Neural progenitor cell (in vitro differentiated cells): ENCODE results near the gene ASTN2. TPM values are rescaled to one million over a fixed set of nuclear protein-coding genes. Genes with fewer than 3 reads are reported as not detected.

Experiments used
- DNase-seq: peaks from one replicate; pipeline ENCODE4 v3.0.0-alpha.2; 2016; ENCODE audit warnings: low spot score
- H2AFZ ChIP-seq: fragments of 200-600 bp; sonication (generic); replicated peaks from 2 replicates; pipeline ENCODE4 v1.6.1; 2016; ENCODE audit warnings: antibody characterized with exemption
- H3F3A ChIP-seq: fragments of 200-600 bp; sonication (generic); 2 replicates; pipeline ENCODE4 v1.6.1; 2016; ENCODE audit warnings: antibody characterized with exemption, low read depth
- H3K27ac ChIP-seq: fragments of 200-600 bp; sonication (generic); 2 replicates; pipeline ENCODE4 v1.5.1; 2016; ENCODE audit warnings: mild to moderate bottlenecking
- H3K27me3 ChIP-seq: fragments of 200-600 bp; sonication (generic); 2 replicates; pipeline ENCODE4 v1.6.1; 2016; ENCODE audit warnings: mild to moderate bottlenecking, moderate library complexity
- H3K36me3 ChIP-seq: fragments of 200-600 bp; sonication (generic); 2 replicates; pipeline ENCODE4 v1.5.1; 2016
- H3K4me1 ChIP-seq: fragments of 200-600 bp; sonication (generic); 2 replicates; pipeline ENCODE4 v1.6.1; 2016; ENCODE audit warnings: mixed run types
- H3K4me2 ChIP-seq: fragments of 200-600 bp; sonication (generic); 2 replicates; pipeline ENCODE4 v1.6.1; 2016
- H3K4me3 ChIP-seq: fragments of 200-600 bp; sonication (generic); 2 replicates; pipeline ENCODE4 v1.5.1; 2016
- H3K79me2 ChIP-seq: fragments of 200-600 bp; sonication (generic); 2 replicates; pipeline ENCODE4 v1.6.1; 2016; ENCODE audit warnings: low read depth
- H3K9ac ChIP-seq: fragments of 200-600 bp; sonication (generic); 2 replicates; pipeline ENCODE4 v1.6.1; 2016
- H3K9me3 ChIP-seq: fragments of 200-600 bp; sonication (generic); 2 replicates; pipeline ENCODE4 v1.5.1; 2016; ENCODE audit warnings: low read depth
- H4K20me1 ChIP-seq: fragments of 200-600 bp; sonication (generic); 2 replicates; pipeline ENCODE4 v1.6.1; 2016; ENCODE audit warnings: low read depth
- H3K27ac Mint-ChIP-seq: 3 replicates; pipeline ENCODE4 v1.8.0; 2021; ENCODE audit warnings: mixed read lengths
- H3K27me3 Mint-ChIP-seq: 2 replicates; pipeline ENCODE4 v1.8.0; 2022; ENCODE audit warnings: low read depth, mild to moderate bottlenecking, inconsistent platforms, moderate library complexity, mixed read lengths; ENCODE audit not compliant: insufficient read depth
- H3K36me3 Mint-ChIP-seq: 3 replicates; pipeline ENCODE4 v1.8.0; 2021; ENCODE audit warnings: mixed read lengths
- H3K4me1 Mint-ChIP-seq: 3 replicates; pipeline ENCODE4 v1.8.0; 2021; ENCODE audit warnings: mixed read lengths
- H3K4me3 Mint-ChIP-seq: 3 replicates; pipeline ENCODE4 v1.8.0; 2021; ENCODE audit warnings: mild to moderate bottlenecking, moderate library complexity, mixed read lengths
- H3K9me3 Mint-ChIP-seq: 3 replicates; pipeline ENCODE4 v1.8.0; 2020; ENCODE audit warnings: mixed read lengths
- EZH2 ChIP-seq: fragments of 200-600 bp; sonication (generic); IDR thresholded peaks from 2 replicates; pipeline ENCODE4 v1.6.1; 2017; ENCODE audit warnings: antibody characterized with exemption, mild to moderate bottlenecking, moderate library complexity
- EZH2phosphoT487 ChIP-seq: fragments of 200-600 bp; sonication (generic); IDR thresholded peaks from 2 replicates; pipeline ENCODE4 v1.6.1; 2017; ENCODE audit warnings: antibody characterized with exemption
- total RNA-seq: library from RNA; depleted of rRNA; stranded (reverse); fragments of >200 nt; gene quantifications from 2 replicates; pipeline ENCODE4 v1.2.3, GENCODE V29; 2015; ENCODE audit warnings: low replicate concordance
- TF ChIP-seq, protein P1 (sequence below): fragments of 200-600 bp; sonication (generic); IDR thresholded peaks from 2 replicates; pipeline ENCODE4 v1.5.1; 2017; ENCODE audit warnings: antibody characterized with exemption, mild to moderate bottlenecking

ASTN2 gene
- total RNA-seq, 1 donor from 2014 or later = 8.0 TPM

GRCh38 chr9:116653348-116654058 lies 761.4 kb downstream of the ASTN2 start:
- TF ChIP-seq, protein P1, sequence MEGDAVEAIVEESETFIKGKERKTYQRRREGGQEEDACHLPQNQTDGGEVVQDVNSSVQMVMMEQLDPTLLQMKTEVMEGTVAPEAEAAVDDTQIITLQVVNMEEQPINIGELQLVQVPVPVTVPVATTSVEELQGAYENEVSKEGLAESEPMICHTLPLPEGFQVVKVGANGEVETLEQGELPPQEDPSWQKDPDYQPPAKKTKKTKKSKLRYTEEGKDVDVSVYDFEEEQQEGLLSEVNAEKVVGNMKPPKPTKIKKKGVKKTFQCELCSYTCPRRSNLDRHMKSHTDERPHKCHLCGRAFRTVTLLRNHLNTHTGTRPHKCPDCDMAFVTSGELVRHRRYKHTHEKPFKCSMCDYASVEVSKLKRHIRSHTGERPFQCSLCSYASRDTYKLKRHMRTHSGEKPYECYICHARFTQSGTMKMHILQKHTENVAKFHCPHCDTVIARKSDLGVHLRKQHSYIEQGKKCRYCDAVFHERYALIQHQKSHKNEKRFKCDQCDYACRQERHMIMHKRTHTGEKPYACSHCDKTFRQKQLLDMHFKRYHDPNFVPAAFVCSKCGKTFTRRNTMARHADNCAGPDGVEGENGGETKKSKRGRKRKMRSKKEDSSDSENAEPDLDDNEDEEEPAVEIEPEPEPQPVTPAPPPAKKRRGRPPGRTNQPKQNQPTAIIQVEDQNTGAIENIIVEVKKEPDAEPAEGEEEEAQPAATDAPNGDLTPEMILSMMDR = no peak
- TF ChIP-seq EZH2 = no peak
- no peak for TF ChIP-seq EZH2phosphoT487
- peaks cover 16% of the 10 kb centered on the region for H3K4me1 ChIP-seq
- H3K36me3 ChIP-seq = no peaks in the 10 kb centered on the region
- no peaks in the 10 kb centered on the region for H3K79me2 ChIP-seq
- no peaks in the 10 kb centered on the region for H3K9me3 ChIP-seq
- Mint-ChIP-seq H3K36me3 (no peaks in the 10 kb centered on the region), H3K4me3 (no peak overlapping the region), H3K9me3 (no peaks in the 10 kb centered on the region), H3K27ac (no peak overlapping the region), H3K27me3 (no peaks in the 10 kb centered on the region), H3K4me1 (peaks cover 3% of the 10 kb centered on the region)
- H3K4me2 ChIP-seq = no peak overlapping the region
- no peaks in the 10 kb centered on the region for H4K20me1 ChIP-seq
- no peak overlapping the region for H3K9ac ChIP-seq
- H2AFZ ChIP-seq = no peak overlapping the region
- DNase-seq = peak; percentile 8
- H3K27ac ChIP-seq = no peak overlapping the region
- H3K4me3 ChIP-seq = no peak overlapping the region
- H3F3A ChIP-seq = no peaks in the 10 kb centered on the region
- H3K27me3 ChIP-seq = no peaks in the 10 kb centered on the region

DNA sequence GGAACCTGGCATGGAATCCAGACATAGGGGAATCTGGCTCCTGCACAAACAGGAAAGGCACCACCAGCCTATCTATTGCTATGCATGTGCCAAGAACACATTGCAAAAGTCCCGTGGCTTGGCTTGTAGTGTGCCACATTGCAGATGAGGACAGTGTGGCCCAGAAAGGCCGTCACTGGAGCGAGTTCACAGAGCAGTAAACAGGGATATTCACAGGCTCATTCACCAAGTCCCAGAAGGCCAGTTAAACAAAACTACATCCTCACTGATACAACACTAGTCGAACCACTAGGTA lies 767.4 kb downstream of the ASTN2 start:
- H3K4me3 Mint-ChIP-seq = no peak overlapping the region
- no peak overlapping the region for H2AFZ ChIP-seq
- H3K27me3 Mint-ChIP-seq = no peaks in the 10 kb centered on the region
- no peak for DNase-seq
- H3K9ac ChIP-seq = no peak overlapping the region
- H3F3A ChIP-seq = no peaks in the 10 kb centered on the region
- no peaks in the 10 kb centered on the region for H3K9me3 Mint-ChIP-seq
- H3K4me2 ChIP-seq = no peak overlapping the region
- H3K4me1 ChIP-seq = no peaks in the 10 kb centered on the region
- no peaks in the 10 kb centered on the region for H4K20me1 ChIP-seq
- no peak overlapping the region for H3K27ac ChIP-seq
- H3K36me3 ChIP-seq = no peaks in the 10 kb centered on the region
- H3K4me3 ChIP-seq = no peak overlapping the region
- TF ChIP-seq, protein P1 = no peak
- TF ChIP-seq EZH2 (no peak), EZH2phosphoT487 (no peak)
- H3K36me3 Mint-ChIP-seq = peaks cover 4% of the 10 kb centered on the region
- no peak overlapping the region for H3K27ac Mint-ChIP-seq
- no peaks in the 10 kb centered on the region for H3K9me3 ChIP-seq
- no peaks in the 10 kb centered on the region for H3K27me3 ChIP-seq
- no peaks in the 10 kb centered on the region for H3K4me1 Mint-ChIP-seq
- H3K79me2 ChIP-seq = no peaks in the 10 kb centered on the region

DNA sequence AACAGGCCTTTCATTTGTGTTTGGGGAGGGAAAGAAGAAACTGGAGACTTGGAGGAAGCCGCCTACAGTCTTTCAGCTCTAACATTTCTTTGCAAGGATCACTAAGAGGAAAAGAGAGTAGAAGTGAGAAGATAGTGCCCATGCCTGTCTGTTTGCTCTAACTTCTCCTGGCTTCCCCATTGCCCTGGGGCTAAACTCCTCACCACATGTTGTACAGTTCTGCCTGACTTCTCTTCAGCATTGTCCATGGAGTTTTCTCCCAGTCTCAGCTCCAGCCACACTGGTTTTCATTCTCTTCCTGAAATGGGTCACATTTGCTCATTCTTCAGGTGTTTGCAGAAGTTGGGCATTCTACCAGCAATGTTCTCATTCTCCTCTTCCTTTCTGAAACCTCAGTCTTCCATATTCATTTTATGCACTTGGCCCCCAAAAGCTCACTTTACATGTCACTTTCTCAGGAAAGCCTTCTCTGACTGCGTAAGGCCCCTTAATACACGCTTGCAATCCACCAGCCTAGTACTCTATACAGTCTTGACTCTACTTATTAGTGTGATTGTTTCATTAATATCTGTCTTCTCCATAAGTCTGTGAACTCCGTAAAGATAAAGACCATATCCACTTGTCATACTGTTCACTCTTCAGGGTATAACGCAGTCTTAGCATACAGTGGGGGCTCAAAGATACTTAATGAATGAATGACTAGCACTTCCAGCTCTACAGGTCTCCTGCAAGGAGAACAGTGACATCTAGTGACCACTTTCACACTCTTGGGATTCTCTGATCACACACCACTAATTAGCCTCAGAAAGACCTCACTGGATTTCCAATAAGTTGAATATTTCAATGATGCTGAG lies 768.0 kb downstream of the ASTN2 start:
- Mint-ChIP-seq H3K9me3 (no peaks in the 10 kb centered on the region), H3K27me3 (no peaks in the 10 kb centered on the region), H3K4me3 (no peak overlapping the region), H3K4me1 (no peaks in the 10 kb centered on the region), H3K27ac (no peak overlapping the region), H3K36me3 (peaks cover 4% of the 10 kb centered on the region)
- Histone ChIP-seq H2AFZ (no peak overlapping the region), H3K27ac (no peak overlapping the region), H3K79me2 (no peaks in the 10 kb centered on the region), H4K20me1 (no peaks in the 10 kb centered on the region), H3K4me1 (no peaks in the 10 kb centered on the region), H3K27me3 (no peaks in the 10 kb centered on the region), H3K4me3 (no peak overlapping the region), H3K36me3 (no peaks in the 10 kb centered on the region), H3K9me3 (no peaks in the 10 kb centered on the region), H3K9ac (no peak overlapping the region), H3F3A (no peaks in the 10 kb centered on the region), H3K4me2 (no peak overlapping the region)
- DNase-seq = peak; percentile 65
- TF ChIP-seq, protein P1 = peak; percentile 71
- no peak for TF ChIP-seq EZH2
